ENCODE results near the gene CLDN6.

The CLDN6 gene

GRCh38 chr16:3025032-3026002, 7.3 kb upstream of the CLDN6 start:
- DNase-seq, result no peak
- no peak overlapping the region for H3K4me3 ChIP-seq (ENCODE audit: low read depth, low read length)
- peaks cover 26% of the 10 kb centered on the region for H3K4me1 ChIP-seq
- H3K27me3 ChIP-seq, result peaks cover 21% of the 10 kb centered on the region
- TF ChIP-seq CTCF (IDR thresholded peaks at IDR 0.05; ENCODE audit: low read depth, low read length), result no peak
- peaks cover 19% of the 10 kb centered on the region for H3K36me3 ChIP-seq
- H3K9me3 ChIP-seq, result no peaks in the 10 kb centered on the region

GRCh38 chr16:3023669-3024478, 5.9 kb upstream of the CLDN6 start, which contains the start of the genes HCFC1R1 and THOC6:
TSS of gene HCFC1R1 (minus strand) at chr16:3023942. CDS start at chr16:3023941, 1 bp downstream.
TSS of gene THOC6 (plus strand) at chr16:3024035. CDS start at chr16:3024327, 292 bp downstream.
- Histone ChIP-seq H3K4me1 (peaks cover 26% of the 10 kb centered on the region), H3K9me3 (no peaks in the 10 kb centered on the region), H3K36me3 (peaks cover 19% of the 10 kb centered on the region), H3K27me3 (peaks cover 7% of the 10 kb centered on the region), H3K4me3 (ENCODE audit: low read depth, low read length) (peak within 1 kb of the TSS; percentile 91)
- DNase-seq, result peak; percentile 98
- no peak for TF ChIP-seq CTCF (IDR thresholded peaks at IDR 0.05; ENCODE audit: low read depth, low read length)

GRCh38 chr16:3023415-3023668, 5.4 kb upstream of the CLDN6 start:
- peaks cover 1% of the 10 kb centered on the region for H3K27me3 ChIP-seq

GRCh38 chr16:3022684-3023414, 4.9 kb upstream of the CLDN6 start:
- Histone ChIP-seq H3K4me1 (peaks cover 21% of the 10 kb centered on the region), H3K9me3 (no peaks in the 10 kb centered on the region), H3K36me3 (peaks cover 19% of the 10 kb centered on the region), H3K4me3 (ENCODE audit: low read depth, low read length) (peak overlapping the region; percentile 91), H3K27me3 (no peaks in the 10 kb centered on the region)
- DNase-seq, result peak; percentile 57
- TF ChIP-seq CTCF (IDR thresholded peaks at IDR 0.05; ENCODE audit: low read depth, low read length), result no peak

More at GRCh38 chr16:3023415-3023668, 5.4 kb upstream of the CLDN6 start:
- H3K4me1 ChIP-seq, result peaks cover 24% of the 10 kb centered on the region
- H3K9me3 ChIP-seq, result no peaks in the 10 kb centered on the region
- peaks cover 19% of the 10 kb centered on the region for H3K36me3 ChIP-seq
- TF ChIP-seq CTCF (IDR thresholded peaks at IDR 0.05; ENCODE audit: low read depth, low read length), result no peak
- DNase-seq, result no peak
- peak overlapping the region; percentile 91 for H3K4me3 ChIP-seq (ENCODE audit: low read depth, low read length)

- H3K4me1 ChIP-seq, result peaks cover 20% of the 10 kb centered on the region
- peak overlapping the region; percentile 91 for H3K4me3 ChIP-seq (ENCODE audit: low read depth, low read length)
- H3K9me3 ChIP-seq, result no peaks in the 10 kb centered on the region
- no peak for TF ChIP-seq CTCF (IDR thresholded peaks at IDR 0.05; ENCODE audit: low read depth, low read length)
- peaks cover 17% of the 10 kb centered on the region for H3K36me3 ChIP-seq
- DNase-seq, result peak; percentile 82
- no peaks in the 10 kb centered on the region for H3K27me3 ChIP-seq
Measured at GRCh38 chr16:3022208-3022683, 4.3 kb upstream of the CLDN6 start.
